Activated CD4-positive, alpha-beta T cell treated with anti-CD3 and anti-CD28 coated beads for 24 hours (primary cell): ENCODE measurements around the gene LRRC37A2.
"Not testable (repeated sequence)": the region's sequence is repeated elsewhere in the genome, so short reads cannot be mapped to it uniquely, and the experiment has no call there.

Experiments
- DNase-seq, 2 donors: peaks; one replicate each; pipeline ENCODE4 v3.0.0-alpha.2; 2020; ENCODE audit warnings: low read depth in 2 of 2

Gene LRRC37A2

DNA sequence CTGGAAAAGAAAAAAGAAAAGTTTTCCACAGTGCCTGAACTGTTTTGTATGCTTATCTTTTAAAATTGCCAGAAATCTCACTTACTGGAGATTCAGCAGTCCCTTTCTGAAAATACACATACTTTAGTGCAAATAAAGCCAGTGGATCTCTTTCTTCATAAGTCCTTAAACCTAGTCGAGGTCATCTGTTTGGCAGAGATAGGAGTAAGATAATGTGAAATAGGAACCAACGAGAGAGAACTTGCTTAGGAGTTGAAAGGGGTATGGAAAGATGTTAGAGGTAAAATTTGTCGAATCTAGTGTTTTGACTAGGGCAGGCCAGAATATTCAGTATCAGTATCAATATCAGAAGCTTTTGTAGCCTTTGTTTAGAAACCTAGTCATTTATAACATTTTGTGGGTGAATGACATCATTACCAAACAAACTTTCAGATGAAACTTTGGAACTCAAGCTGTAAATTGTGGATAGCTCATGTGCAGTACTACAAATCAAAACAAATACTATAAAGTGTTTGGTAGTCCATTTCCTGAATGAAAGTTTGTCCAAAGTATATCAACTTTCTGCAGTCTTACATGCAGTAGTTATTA lies 86.2 kb downstream of the LRRC37A2 start:
- DNase-seq = not testable (repeated sequence)

DNA sequence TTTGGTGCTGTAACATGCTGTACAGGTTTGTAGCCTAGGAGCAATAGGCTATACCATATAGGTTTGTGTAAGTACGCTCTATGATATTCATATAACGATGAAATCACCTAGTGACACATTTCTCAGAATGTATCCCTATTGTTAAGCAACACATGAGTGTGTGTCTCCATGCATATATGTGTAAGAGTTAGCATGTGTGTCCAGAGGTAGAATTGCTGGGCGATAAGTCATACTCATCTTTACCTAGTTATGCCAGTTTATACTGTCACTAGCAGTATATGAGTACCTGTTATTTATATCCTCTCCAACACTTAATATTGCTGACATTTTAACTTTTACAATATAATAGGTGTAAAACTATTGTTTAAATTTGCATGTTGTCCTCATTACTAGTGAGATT lies 88.5 kb downstream of the LRRC37A2 start:
- DNase-seq = not testable (repeated sequence)

DNA sequence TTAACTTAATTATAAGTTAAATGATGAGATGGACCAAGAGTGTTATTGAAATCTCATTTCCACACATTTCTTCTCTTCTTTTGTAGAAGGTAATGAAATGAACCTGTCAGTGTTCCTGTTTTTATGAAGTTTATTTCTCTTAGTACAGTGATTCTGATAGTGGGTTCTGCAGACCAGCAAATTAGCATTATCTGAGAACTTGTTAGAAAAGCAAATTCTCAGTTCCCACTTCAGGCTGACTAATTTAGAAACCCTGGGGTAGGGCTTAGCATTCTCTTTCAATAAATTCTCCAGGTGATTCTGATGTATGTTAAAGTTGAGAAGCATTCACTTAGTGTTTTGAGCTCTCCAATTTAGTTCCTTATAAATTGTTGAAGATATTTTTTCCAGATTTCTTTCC lies 90.9 kb downstream of the LRRC37A2 start:
- not testable (repeated sequence) for DNase-seq
